ENCODE measurements around the gene PSEN2.

DNA sequence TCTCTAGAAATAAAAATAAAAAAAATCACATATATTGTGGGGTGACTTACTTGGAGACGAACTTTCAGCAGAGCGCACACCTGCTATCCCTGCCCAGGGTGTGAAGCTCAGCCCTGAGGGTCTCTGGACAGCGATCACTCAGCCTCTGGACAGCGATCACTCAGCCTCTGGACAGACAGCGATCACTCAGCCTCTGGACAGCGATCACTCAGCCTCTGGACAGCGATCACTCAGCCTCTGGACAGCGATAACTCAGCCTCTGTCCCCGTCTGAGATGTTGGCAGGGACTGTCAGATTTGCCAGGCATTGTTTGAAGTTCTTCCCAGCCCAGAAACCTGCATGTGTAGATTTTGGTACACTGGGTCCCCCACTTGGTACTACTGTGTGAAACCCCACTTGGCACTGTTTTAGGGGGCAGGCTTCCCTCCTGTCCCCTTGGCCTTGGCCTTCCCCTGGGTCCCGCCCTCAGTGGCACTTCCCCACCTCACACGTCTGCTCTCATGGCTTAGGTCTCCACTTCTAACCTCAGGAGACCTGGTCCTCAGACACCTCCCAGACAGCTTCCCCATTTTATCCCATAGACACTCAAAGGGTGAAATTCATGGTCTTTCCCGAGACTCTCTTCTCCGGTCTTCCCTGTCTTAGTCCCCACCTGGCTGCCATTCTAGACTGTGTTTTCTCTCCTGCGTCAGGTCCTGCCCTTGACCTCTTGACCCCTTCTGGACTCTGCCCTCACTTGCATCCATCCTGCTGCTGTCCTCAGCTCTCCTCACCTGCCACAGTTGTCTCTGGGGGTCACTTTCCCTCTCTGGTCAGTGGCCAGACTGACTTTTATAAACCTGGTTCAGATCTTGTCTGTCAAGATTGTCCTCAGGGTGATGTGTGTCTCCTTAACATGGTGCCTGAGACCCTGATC is 10.2 kb downstream of the PSEN2 start:
- TF ChIP-seq EZH2 (IDR thresholded peaks at IDR 0.05; ENCODE audit: low read length, missing control alignments) = no peak
- TF ChIP-seq, protein P1, sequence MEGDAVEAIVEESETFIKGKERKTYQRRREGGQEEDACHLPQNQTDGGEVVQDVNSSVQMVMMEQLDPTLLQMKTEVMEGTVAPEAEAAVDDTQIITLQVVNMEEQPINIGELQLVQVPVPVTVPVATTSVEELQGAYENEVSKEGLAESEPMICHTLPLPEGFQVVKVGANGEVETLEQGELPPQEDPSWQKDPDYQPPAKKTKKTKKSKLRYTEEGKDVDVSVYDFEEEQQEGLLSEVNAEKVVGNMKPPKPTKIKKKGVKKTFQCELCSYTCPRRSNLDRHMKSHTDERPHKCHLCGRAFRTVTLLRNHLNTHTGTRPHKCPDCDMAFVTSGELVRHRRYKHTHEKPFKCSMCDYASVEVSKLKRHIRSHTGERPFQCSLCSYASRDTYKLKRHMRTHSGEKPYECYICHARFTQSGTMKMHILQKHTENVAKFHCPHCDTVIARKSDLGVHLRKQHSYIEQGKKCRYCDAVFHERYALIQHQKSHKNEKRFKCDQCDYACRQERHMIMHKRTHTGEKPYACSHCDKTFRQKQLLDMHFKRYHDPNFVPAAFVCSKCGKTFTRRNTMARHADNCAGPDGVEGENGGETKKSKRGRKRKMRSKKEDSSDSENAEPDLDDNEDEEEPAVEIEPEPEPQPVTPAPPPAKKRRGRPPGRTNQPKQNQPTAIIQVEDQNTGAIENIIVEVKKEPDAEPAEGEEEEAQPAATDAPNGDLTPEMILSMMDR (conservative IDR thresholded peaks at IDR 0.05 in 1 of 2, IDR thresholded peaks at IDR 0.05 in 1 of 2; ENCODE audit: low read depth in 1 of 2, low read length in 2 of 2) = no peak
